HG02870 (cell line): ENCODE data around the gene NPL.

Source experiments
- ATAC-seq: cut with Tn5 transposase; IDR thresholded peaks from one replicate; pipeline ENCODE4 v1.9.1; 2021; ENCODE audit warnings: mild to moderate bottlenecking, moderate library complexity; ENCODE audit not compliant: unreplicated experiment

NPL gene

DNA sequence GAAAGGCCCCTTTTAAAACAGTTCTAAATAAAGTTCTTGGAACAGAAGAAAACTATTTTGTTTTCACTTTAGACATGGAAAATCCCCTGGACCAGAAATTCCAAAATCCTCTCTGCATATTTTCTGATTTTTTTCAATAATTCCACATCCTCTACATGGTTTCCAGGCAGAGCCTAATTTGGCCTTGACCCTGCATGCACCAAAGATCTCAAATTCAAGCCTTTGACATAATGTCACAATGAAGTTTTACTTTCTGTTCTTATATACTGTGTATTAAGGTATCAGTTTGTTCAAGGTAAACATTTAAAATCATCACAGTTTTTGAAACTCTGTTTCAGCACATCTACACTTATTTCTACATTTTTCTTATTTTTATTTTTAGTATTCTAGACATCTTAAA lies 12.2 kb upstream of the NPL start:
- no peak for ATAC-seq

DNA sequence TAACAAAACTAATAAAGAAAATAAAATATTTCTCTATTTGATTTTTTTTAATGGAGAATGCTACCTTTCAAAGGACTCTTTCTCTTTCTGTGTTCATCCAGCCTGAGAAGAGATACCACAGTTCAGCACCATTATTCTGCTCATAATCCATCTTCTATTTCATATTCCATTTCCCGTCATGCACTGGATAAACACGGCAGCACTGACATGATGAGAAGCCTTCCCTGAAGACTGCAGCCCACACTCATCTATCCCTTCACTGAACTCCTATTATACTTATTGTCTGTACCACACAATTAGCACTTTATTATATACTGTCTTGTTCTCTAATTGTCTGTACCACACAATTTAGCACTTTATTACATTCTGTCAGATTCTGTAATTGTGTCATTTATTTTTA lies 10.7 kb upstream of the NPL start:
- ATAC-seq = no peak

- no peak for ATAC-seq
These were observed 10.0 kb upstream of the NPL start for GRCh38 chr1:182779530-182779929.

GRCh38 chr1:182781841-182782586 lies 7.6 kb upstream of the NPL start:
- ATAC-seq = peak; percentile 66

- no peak for ATAC-seq
These were observed 7.0 kb upstream of the NPL start for GRCh38 chr1:182782587-182782913.

DNA sequence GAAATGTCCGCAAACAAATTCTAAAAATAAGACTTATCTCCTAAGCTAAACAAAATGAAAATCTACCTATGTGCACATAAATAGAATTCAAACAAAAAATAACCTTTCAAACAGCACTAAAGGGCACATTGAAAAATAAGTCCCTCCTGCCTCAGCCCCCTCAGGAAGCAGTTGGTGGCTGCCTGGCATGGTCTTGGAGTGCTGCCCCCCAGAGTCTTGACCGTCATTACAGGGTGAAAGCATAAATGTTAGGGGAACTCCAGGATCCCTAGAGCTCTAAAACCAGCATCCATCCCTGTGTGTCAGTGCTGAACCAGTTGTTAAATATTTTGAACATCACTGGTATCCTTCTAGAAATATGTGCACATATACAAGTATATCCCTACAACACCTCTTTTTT lies 6.5 kb upstream of the NPL start:
- no peak for ATAC-seq

GRCh38 chr1:182784556-182785171 lies 4.9 kb upstream of the NPL start:
- ATAC-seq = no peak

GRCh38 chr1:182785181-182785580 lies 4.4 kb upstream of the NPL start:
- no peak for ATAC-seq

GRCh38 chr1:182786223-182786994 lies 3.2 kb upstream of the NPL start:
- ATAC-seq = no peak

DNA sequence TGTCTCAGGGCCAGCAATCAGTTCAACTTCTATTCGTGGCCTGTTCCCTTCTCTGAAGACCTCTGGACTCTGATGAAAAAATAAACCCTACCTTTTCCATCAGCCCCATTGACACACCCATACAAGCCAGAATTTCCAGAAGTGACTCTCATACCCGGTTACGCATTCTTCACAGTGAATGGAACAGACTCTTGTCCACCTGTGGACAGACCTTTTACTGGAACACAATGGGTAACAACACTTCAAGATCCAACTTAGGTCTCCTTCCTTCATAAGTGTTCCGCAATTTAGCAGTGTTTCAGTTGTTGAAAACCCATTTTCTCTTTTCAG lies 2.6 kb upstream of the NPL start:
- ATAC-seq = no peak

- no peak for ATAC-seq
These were observed 2.0 kb downstream of the NPL start for GRCh38 chr1:182791281-182792179.

- no peak for ATAC-seq
These were observed 4.5 kb downstream of the NPL start for GRCh38 chr1:182794091-182794490.

DNA sequence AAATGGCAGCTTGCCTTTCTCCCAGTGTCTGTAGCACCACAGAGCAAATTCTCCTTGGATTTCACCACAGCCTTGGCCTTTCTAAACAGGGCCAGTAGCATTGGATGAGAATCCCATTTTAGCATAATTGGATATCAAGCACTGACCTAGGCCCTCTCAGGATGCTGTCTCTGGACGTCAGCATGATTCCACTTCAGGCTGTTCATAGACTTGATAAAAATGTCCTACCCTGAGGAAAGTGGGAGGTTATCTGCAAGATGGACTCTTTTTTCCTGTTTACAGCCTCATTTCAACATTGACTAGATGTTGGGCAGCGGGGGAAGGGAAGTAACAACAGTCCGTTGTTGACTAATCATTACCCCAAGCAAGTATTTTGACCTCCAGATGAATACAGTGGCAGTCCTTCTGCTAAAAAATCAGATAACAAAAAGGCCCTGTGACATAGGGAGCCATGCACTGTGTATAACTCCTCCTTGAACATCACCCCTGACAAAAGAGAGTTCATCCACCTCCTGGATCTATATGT lies 5.2 kb downstream of the NPL start:
- ATAC-seq = no peak

DNA sequence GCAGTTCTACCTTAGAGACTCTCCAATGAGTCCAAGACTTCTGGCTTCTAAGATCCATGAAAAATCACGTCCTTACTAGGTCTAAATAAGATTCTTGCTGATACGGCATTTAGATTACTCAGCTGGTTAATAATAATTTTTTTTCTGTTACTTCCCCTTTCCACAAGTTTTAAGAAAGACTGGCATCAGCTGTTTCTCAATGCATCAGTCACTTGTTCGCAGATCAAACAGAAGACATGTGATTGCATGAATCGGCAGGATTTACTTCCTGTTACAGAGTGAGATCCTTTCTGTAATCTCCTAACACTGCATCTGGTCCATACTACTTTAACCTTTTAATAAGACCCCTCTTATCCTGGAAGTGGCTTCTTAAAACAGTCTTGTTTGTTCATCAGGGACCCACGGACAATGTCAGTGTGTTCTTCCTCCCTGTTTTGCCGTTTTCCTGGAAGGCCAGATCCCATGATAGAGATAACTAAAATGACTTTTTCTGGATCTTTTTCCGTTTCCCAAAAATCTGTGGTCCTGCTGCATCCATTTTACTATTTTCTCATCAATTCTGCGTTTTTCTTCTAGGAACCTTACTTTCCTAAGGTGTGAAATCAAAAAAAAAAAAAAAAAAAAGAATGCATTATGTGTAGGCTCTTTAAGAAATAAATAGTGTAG lies 6.1 kb downstream of the NPL start:
- no peak for ATAC-seq

DNA sequence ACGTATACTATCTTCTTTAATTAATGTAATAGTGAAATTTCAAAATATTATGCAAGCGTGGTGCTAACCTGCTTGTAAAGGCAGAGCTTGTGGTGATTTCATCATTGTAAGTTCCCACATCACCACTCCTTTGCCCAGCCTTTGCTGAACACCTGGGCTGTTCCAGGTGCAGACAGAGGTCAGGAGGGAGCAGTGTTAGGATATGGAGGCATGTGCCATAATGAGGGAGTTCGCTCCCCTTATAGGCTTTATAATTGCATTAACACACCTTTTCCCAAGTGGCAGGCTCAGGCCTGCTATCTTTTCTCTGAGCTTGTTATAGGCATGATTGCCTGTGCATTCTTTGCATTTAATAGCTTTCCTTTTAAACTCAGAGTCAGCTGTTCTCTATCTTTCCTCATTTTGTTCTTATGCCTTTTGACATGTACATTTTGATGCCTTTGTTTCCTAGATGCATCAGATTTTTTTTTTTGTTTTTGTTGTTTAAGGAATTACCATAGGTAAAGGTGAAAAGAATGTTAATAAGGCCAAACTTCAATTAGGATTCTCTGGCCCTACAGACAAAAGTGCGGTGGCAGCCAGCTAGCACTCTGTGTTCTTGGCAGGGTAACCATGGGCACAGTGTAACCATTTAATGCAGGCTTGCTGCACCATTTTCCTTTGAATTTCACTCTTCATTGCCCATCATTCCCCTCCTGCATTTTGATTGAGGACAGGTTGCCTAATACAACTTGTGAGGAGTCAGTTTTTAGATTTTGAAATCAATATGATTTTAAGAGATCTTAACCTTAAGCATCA lies 12.6 kb downstream of the NPL start:
- ATAC-seq = no peak

DNA sequence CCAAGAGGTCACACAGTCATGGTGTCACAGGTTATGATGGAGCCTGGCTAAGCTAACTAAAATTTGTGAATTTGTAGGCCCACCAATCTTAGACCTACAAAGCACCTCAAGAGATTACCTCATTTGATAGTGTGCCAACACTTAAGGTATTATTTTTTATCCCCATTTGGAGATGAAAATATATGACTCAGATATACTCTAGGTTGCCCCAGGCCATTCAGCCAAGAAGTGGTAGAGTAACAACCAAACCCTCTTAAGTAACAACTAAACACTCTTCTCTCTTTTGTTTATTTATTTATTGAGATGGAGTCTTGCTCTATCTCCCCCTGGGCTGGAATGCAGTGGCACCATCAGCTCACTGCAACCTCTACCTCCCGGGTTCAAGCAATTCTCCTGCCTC lies 14.3 kb downstream of the NPL start:
- no peak for ATAC-seq

GRCh38 chr1:182806015-182806678 lies 16.6 kb downstream of the NPL start:
- ATAC-seq = no peak

- no peak for ATAC-seq
These were observed 18.3 kb downstream of the NPL start for GRCh38 chr1:182807907-182808306.

GRCh38 chr1:182809414-182809957 lies 19.9 kb downstream of the NPL start:
- no peak for ATAC-seq
